ENCODE measurements around the gene EPHB1.
A peak's percentile ranks its signal among the peaks of the same experiment; 100 is the strongest.

Gene EPHB1

DNA sequence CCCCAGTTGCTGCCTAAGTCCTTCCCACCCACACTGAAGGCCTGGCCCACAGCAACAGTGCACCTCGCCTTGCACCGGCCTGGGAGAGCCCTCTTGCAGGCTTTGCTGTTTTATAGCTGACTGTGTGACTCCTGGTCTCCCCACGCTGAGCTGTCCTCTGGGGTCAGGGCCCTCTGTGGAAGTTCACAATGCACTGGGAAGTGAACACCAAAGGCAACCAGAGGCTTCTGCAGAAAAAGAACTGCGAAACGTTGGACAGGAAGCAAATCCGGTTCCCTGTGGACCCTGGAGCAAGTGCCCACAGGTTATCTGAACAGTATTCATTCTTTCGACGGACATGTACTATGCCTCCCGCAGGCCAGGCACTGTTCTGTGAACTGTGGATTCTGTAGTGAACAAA lies 737 bp upstream of the EPHB1 start:
- Mint-ChIP-seq H3K4me3 (peak overlapping the region; percentile 85 to 97 (median 94)), H3K27ac (no peak overlapping the region), H3K36me3 (ENCODE audit: low read depth) (no peaks in the 10 kb centered on the region), H3K9me3 (no peaks in the 10 kb centered on the region), H3K4me1 (peaks cover 22% of the 10 kb centered on the region), H3K27me3 (ENCODE audit: low read depth) (peaks cover 82% of the 10 kb centered on the region)
- TF ChIP-seq, protein P1, sequence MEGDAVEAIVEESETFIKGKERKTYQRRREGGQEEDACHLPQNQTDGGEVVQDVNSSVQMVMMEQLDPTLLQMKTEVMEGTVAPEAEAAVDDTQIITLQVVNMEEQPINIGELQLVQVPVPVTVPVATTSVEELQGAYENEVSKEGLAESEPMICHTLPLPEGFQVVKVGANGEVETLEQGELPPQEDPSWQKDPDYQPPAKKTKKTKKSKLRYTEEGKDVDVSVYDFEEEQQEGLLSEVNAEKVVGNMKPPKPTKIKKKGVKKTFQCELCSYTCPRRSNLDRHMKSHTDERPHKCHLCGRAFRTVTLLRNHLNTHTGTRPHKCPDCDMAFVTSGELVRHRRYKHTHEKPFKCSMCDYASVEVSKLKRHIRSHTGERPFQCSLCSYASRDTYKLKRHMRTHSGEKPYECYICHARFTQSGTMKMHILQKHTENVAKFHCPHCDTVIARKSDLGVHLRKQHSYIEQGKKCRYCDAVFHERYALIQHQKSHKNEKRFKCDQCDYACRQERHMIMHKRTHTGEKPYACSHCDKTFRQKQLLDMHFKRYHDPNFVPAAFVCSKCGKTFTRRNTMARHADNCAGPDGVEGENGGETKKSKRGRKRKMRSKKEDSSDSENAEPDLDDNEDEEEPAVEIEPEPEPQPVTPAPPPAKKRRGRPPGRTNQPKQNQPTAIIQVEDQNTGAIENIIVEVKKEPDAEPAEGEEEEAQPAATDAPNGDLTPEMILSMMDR (IDR thresholded peaks at IDR 0.05; ENCODE audit: unreplicated experiment in 3 of 3) = no peak

DNA sequence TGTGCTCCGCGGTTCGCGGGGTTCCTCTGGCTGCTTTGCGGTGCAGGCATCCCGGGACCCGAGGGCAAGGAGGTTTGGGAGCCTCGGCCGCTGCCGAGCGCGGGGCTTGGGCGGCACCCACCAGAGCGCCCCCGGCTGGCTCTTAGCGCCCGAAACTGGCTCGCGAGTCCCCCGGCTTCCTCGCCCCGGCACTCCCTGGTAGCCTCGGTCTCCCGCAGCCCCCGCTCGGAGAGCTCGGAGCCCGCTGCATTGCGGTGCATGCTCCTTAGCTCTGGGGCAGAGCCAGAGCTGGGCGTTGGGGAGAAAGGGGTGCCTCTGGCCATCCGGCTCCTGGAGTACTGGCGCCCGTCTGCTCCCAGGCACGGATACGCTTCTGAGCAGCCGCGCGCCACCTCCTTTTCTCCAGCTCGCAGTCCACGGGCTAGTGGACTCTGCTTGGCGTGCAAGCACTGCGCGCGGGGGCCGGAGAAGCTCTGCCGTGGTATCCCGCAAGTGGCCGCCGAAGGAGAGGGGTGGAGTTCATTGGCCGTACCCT lies 753 bp downstream of the EPHB1 start:
- Mint-ChIP-seq H3K36me3 (ENCODE audit: low read depth) (no peaks in the 10 kb centered on the region), H3K9me3 (no peaks in the 10 kb centered on the region), H3K27me3 (ENCODE audit: low read depth) (peaks cover 79% of the 10 kb centered on the region), H3K4me1 (peaks cover 27% of the 10 kb centered on the region), H3K27ac (no peak overlapping the region), H3K4me3 (peak overlapping the region; percentile 85 to 97 (median 94))
- TF ChIP-seq, protein P1 (IDR thresholded peaks at IDR 0.05; ENCODE audit: unreplicated experiment in 3 of 3) = no peak

DNA sequence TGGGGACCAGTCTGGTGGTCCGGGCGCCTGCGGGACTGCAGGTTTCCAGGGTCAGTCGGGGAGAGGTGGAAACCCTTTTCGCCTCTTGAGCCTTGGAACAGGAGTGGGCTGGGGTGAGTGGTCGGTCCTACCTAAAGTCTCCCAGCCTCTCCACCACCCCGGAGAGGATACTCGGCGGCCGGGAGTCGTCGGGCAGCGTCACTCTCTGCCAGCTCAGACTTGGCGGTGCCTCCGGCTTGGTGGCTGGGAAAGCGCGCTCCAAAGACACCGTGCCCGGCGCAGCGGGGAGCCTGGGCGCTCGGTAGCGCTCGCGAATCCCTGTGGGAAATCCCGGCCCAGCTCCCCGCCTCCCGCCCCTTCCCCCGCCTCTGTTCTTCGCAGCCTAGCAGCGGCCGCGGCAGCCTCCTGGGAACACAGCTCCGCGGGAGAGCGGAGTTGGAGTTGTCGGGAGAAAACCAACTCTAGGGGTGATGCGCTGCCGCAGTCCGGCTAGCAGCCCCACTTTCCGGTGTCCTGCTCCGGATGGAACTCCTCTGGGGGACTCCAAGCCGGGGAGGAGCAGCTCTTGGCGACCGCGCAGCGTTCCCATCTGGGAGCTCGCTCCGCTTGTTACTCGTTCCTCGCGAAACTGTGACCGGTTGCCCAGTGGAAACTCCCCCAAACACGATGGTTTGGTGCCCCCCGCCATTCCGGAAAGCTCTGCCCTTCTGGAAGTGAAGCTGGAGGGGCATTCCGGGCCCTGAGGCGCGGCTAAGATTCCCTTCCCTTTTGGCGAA lies 1.4 kb downstream of the EPHB1 start:
- no peaks in the 10 kb centered on the region for H3K9me3 Mint-ChIP-seq
- H3K27me3 Mint-ChIP-seq (ENCODE audit: low read depth) = peaks cover 83% of the 10 kb centered on the region
- peak overlapping the region; percentile 85 to 97 (median 94) for H3K4me3 Mint-ChIP-seq
- H3K36me3 Mint-ChIP-seq (ENCODE audit: low read depth) = no peaks in the 10 kb centered on the region
- TF ChIP-seq, protein P1 (IDR thresholded peaks at IDR 0.05; ENCODE audit: unreplicated experiment in 3 of 3) = no peak
- H3K27ac Mint-ChIP-seq = no peak overlapping the region
- H3K4me1 Mint-ChIP-seq = peaks cover 27% of the 10 kb centered on the region

DNA sequence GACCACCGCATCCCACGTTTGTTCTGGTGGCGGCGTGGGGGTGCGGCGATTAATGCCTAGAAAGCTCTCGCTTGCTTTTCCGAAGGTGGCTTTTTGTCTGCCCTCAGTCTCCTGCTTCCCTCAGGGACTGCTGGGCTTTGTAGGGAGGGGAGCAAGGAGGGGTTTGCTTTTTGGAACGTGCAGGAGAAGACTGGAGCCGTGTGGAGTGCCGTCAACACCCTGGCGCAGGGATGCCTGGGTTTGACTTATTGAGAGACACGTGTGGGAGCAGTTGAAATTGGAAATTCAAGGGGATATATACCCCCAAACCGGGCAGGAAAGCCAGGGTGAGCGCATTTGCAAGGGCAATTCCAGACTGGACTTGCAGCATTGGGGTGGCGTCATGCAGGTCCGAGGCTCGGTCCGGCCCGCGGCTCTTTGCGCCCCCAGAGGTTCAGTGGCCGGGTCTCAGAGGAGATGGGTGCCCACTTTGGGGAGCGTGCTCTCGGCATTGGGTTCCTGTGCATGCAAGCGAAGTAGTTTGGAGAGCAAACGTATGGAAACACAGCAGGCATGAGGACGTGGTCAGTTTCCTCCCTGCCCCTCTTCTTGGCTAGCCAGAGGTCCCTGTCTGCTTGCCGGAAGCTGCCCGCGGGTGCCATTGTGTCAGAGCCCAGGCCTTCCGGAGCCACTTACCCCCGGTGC lies 2.1 kb downstream of the EPHB1 start:
- no peaks in the 10 kb centered on the region for H3K9me3 Mint-ChIP-seq
- no peak overlapping the region for H3K27ac Mint-ChIP-seq
- H3K36me3 Mint-ChIP-seq (ENCODE audit: low read depth) = no peaks in the 10 kb centered on the region
- TF ChIP-seq, protein P1 (IDR thresholded peaks at IDR 0.05; ENCODE audit: unreplicated experiment in 3 of 3) = no peak
- H3K4me1 Mint-ChIP-seq = peaks cover 27% of the 10 kb centered on the region
- peak overlapping the region; percentile 85 to 97 (median 94) for H3K4me3 Mint-ChIP-seq
- H3K27me3 Mint-ChIP-seq (ENCODE audit: low read depth) = peaks cover 80% of the 10 kb centered on the region

DNA sequence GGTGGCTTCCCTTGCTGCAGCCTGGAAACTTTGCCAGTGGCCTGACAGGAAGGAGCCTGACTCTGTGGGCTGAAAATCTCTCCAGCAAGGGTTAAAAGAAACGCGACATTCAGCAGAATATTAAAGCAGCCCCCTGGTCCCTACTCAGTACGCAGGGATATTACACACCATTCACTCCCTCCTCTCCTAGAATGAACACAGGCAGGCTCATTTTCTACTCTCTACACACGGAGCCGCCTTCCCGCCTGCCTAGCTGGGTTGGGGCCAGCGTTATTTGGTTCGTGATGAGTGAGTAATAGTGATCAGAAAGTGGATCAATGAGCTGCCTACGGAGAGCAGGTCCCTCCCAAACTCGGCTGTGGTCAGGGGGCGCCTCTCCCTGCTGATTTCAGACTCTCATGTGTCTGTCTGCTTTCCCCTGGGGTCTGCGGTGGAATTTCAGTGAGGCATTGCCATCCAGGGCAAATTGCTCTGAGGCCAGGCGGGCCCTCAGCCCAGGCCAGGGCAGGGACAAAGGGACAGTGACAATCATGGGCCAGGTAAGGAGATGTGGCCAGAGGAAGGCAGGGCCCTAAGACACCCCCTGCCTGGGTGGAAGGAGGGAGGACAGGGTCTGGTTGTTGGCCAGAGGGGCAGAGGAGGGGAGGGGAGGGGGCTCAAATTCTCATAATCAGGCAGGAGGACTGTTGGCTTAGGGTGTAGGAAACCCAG lies 2.8 kb downstream of the EPHB1 start:
- peaks cover 77% of the 10 kb centered on the region for H3K27me3 Mint-ChIP-seq (ENCODE audit: low read depth)
- peaks cover 27% of the 10 kb centered on the region for H3K4me1 Mint-ChIP-seq
- H3K4me3 Mint-ChIP-seq = peak overlapping the region; percentile 85 to 97 (median 94)
- no peaks in the 10 kb centered on the region for H3K9me3 Mint-ChIP-seq
- H3K36me3 Mint-ChIP-seq (ENCODE audit: low read depth) = no peaks in the 10 kb centered on the region
- H3K27ac Mint-ChIP-seq = no peak overlapping the region
- TF ChIP-seq, protein P1 (IDR thresholded peaks at IDR 0.05; ENCODE audit: unreplicated experiment in 3 of 3) = no peak
